ENCODE measurements around the gene LRR1.

The LRR1 gene

DNA sequence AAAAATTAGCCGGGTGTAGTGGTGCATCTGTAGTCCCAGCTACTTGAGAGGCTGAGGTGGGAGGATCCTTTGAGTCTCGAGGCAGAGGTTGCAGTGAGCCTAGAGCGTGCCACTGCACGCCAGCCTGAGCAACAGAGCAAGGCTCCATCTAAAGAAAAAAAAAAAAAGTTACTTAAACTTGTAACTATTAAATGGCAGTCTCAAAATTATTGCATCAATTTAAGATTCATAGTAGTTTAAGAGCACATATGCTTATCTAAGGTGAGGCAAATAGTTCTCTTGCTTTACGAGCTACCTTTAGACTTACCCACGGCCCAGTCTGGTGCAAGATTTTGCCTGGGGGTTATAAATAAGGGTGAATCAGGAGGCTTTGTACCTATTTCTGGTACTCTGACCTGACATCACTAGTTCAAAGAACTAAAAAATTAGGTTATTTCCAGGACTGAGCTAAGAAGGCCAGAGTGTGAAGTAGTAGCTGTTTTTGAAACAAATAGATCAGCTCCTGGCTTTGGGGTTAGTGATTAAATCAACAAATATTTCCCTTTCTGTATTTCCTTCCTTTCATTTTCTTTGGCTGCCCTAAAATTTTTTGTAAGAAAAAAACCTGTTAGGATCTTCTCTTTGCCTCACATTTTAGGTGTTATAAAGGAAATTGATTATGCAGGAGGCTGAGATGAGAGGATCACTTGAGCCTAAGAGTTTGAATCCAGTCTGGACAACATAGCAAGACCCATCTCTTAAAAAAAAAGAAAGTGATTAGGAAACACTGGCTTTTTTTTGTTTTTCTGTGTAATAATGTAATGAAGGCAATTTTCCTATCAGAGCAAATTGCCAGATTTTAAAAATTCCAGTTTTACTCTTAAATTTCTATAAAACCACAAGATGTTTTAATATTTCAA lies 25.4 kb downstream of the LRR1 start:
- Histone ChIP-seq H3K27ac (ENCODE audit: low read depth, low read length) (no peak overlapping the region), H3K4me1 (ENCODE audit: control insufficient read depth in 1 of 2, insufficient read depth in 2 of 2, low read length in 2 of 2) (peaks cover 19 to 20% of the 10 kb centered on the region in 2 donors), H3K9ac (ENCODE audit: low read depth in 1 of 2, low read length in 2 of 2) (peak overlapping the region in 1 of 2 donors; percentile 8), H3K9me3 (ENCODE audit: control insufficient read depth in 1 of 2, low read length in 2 of 2) (no peaks in the 10 kb centered on the region), H3K36me3 (ENCODE audit: control insufficient read depth in 1 of 2, insufficient read depth in 2 of 2, low read length in 2 of 2) (no peaks in the 10 kb centered on the region), H3K4me3 (ENCODE audit: low read depth in 1 of 2, low read length in 2 of 2) (peak overlapping the region; percentile 85 to 95), H3K27me3 (ENCODE audit: control insufficient read depth in 1 of 2, insufficient read depth in 2 of 2, low read length in 2 of 2) (no peaks in the 10 kb centered on the region)

DNA sequence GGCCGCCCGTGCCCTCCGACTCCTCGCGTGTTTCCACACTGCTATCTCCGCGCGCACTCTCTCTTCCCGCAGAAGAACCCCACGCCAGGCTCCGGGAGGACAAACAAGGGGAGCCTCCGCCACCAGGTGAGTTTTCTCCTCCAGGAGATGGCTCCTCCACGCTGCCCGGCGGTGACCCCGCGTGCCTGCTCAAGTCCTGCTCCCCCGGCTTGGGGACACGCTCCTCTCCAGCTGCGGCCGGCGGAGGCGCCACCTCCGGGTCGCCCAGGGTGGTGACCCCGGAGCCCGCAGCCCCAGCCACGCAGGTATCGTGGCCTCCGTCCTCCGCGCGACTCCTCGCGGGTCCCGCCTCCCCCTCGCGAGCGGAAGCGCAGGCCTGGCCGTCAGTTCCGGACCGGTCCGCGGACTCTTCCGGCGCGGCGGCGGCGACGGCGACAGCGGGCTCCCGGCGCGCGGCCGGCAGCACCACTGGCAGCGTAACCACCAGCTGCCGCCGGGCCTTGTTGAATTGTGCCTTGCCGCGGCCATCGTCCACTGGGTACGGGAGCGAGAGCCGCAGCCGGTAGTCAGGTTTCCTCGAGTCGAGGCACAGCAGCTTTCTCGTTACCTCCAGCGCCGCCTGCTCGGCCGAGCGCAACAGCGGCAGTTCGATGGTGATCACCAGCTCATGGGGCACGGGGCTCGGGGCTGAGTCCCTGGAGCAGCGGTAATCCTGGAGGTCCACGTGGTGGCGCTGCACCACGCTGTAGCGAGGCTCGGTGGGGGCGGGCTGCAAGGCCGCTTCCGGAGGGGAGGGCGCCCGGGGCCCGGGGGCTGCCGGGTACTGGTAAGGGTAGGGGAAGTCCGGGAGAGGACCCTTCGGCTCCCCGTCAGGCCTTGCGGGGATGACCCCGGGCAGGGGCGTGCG lies 35.2 kb downstream of the LRR1 start:
- H3K9me3 ChIP-seq (ENCODE audit: control insufficient read depth in 1 of 2, low read length in 2 of 2), result no peaks in the 10 kb centered on the region
- peaks cover 4 to 6% of the 10 kb centered on the region in 2 donors for H3K36me3 ChIP-seq (ENCODE audit: control insufficient read depth in 1 of 2, insufficient read depth in 2 of 2, low read length in 2 of 2)
- H3K27ac ChIP-seq (ENCODE audit: low read depth, low read length), result peak overlapping the region; percentile 98
- peak overlapping the region; percentile 92 to 96 for H3K4me3 ChIP-seq (ENCODE audit: low read depth in 1 of 2, low read length in 2 of 2)
- peak overlapping the region; percentile 95 to 96 for H3K9ac ChIP-seq (ENCODE audit: low read depth in 1 of 2, low read length in 2 of 2)
- no peaks in the 10 kb centered on the region for H3K27me3 ChIP-seq (ENCODE audit: control insufficient read depth in 1 of 2, insufficient read depth in 2 of 2, low read length in 2 of 2)
- peaks cover 3 to 10% of the 10 kb centered on the region in 2 donors for H3K4me1 ChIP-seq (ENCODE audit: control insufficient read depth in 1 of 2, insufficient read depth in 2 of 2, low read length in 2 of 2)

DNA sequence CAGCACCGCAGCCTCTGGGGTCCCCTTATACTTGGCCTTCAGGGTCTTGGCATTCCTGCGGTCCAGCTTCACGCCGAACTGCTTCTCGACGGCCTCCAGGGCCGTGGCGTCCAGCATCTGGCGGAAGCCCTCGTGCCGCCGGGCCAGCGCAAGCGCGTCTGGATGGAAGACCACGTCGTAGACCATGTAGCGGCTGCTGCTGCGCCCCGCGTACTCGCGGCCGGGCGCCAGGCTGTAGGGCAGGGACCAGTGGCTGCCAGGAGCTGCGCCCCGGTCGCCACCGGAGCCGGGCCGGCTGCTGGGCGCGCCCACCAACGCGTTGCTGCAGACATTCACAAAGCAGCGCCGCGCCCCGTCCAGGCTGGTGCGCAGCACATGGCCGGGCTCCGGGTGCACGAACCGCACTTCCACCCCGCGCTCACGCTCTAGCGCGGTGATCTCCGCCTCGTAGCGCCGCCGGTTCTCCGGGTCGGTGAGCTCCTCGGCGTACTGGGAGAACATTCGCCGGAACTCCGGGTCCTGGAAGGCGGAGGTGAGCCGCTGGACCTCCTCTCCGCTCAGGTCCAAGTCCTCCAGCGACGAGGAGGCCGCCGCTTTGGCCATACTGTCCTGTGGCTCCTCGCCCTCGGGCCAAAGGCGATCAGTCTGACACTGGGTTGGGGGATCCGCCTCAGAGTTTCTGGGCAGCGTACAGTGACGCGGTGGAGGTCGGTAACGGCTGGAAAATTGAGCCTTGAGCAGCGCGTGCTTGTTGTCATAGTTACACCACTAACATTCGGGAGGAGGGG lies 36.0 kb downstream of the LRR1 start, which contains the start of gene DNAAF2:
DNAAF2 (minus strand) TSS at position 698 of the 788 bp plus-strand sequence; CDS start at position 603, 95 bp downstream.
- peaks cover 6 to 7% of the 10 kb centered on the region in 2 donors for H3K36me3 ChIP-seq (ENCODE audit: control insufficient read depth in 1 of 2, insufficient read depth in 2 of 2, low read length in 2 of 2)
- no peaks in the 10 kb centered on the region for H3K9me3 ChIP-seq (ENCODE audit: control insufficient read depth in 1 of 2, low read length in 2 of 2)
- no peaks in the 10 kb centered on the region for H3K27me3 ChIP-seq (ENCODE audit: control insufficient read depth in 1 of 2, insufficient read depth in 2 of 2, low read length in 2 of 2)
- H3K4me3 ChIP-seq (ENCODE audit: low read depth in 1 of 2, low read length in 2 of 2), result peak within 1 kb of the TSS; percentile 92 to 96
- H3K9ac ChIP-seq (ENCODE audit: low read depth in 1 of 2, low read length in 2 of 2), result peak within 1 kb of the TSS; percentile 95 to 96
- H3K4me1 ChIP-seq (ENCODE audit: control insufficient read depth in 1 of 2, insufficient read depth in 2 of 2, low read length in 2 of 2), result peaks cover 3 to 10% of the 10 kb centered on the region in 2 donors
- peak within 1 kb of the TSS; percentile 98 for H3K27ac ChIP-seq (ENCODE audit: low read depth, low read length)

DNA sequence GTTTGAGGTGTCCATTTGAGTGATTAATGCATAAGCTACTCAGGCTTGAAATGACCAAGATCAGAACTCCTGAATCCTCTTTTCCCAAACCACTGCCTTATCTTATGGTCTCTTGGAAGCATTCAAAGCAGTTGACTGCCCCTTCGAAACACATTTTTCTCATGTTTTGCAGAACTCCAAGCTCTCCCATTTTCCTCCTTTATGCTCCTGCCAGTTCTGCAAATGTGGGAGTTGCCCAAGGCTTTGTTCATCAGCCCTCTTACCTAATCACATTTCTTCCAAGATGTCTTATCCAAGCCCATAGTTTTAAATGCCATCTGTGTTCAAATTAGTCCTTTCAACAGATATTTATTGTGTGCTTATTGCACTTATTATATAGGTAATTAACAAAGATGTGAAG lies 38.1 kb downstream of the LRR1 start:
- Histone ChIP-seq H3K9me3 (ENCODE audit: control insufficient read depth in 1 of 2, low read length in 2 of 2) (no peaks in the 10 kb centered on the region), H3K36me3 (ENCODE audit: control insufficient read depth in 1 of 2, insufficient read depth in 2 of 2, low read length in 2 of 2) (peaks cover 6 to 7% of the 10 kb centered on the region in 2 donors), H3K27me3 (ENCODE audit: control insufficient read depth in 1 of 2, insufficient read depth in 2 of 2, low read length in 2 of 2) (no peaks in the 10 kb centered on the region), H3K9ac (ENCODE audit: low read depth in 1 of 2, low read length in 2 of 2) (no peak overlapping the region), H3K4me3 (ENCODE audit: low read depth in 1 of 2, low read length in 2 of 2) (no peak overlapping the region), H3K4me1 (ENCODE audit: control insufficient read depth in 1 of 2, insufficient read depth in 2 of 2, low read length in 2 of 2) (peaks cover 9 to 29% of the 10 kb centered on the region in 2 donors), H3K27ac (ENCODE audit: low read depth, low read length) (no peak overlapping the region)

DNA sequence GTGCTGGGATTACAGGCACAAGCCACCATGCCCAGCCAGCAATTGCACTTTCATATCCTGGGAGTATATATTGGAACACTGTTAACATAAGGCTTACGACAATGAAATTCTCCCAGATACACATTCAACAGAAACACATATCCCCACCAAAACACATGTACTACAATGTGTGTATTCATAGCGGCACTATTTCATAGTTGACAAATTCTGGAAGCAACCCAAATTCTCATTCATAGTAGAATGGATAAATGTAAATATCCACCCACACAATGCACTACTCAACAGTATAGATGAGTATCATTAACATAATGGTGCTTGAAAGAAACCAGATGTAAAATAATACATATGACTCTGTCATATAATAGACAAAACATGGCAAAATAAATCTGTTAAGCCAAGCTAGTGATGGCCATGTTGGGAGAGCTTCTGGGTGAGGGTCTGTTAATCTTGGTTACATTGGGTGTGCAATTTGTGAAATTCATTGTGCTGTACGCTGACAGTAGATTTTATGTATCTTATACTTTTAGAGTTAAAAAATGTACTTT lies 38.9 kb downstream of the LRR1 start:
- Histone ChIP-seq H3K4me1 (ENCODE audit: control insufficient read depth in 1 of 2, insufficient read depth in 2 of 2, low read length in 2 of 2) (peaks cover 15 to 36% of the 10 kb centered on the region in 2 donors), H3K9me3 (ENCODE audit: control insufficient read depth in 1 of 2, low read length in 2 of 2) (no peaks in the 10 kb centered on the region), H3K27ac (ENCODE audit: low read depth, low read length) (no peak overlapping the region), H3K36me3 (ENCODE audit: control insufficient read depth in 1 of 2, insufficient read depth in 2 of 2, low read length in 2 of 2) (peaks cover 6 to 7% of the 10 kb centered on the region in 2 donors), H3K4me3 (ENCODE audit: low read depth in 1 of 2, low read length in 2 of 2) (no peak overlapping the region), H3K9ac (ENCODE audit: low read depth in 1 of 2, low read length in 2 of 2) (no peak overlapping the region), H3K27me3 (ENCODE audit: control insufficient read depth in 1 of 2, insufficient read depth in 2 of 2, low read length in 2 of 2) (no peaks in the 10 kb centered on the region)

DNA sequence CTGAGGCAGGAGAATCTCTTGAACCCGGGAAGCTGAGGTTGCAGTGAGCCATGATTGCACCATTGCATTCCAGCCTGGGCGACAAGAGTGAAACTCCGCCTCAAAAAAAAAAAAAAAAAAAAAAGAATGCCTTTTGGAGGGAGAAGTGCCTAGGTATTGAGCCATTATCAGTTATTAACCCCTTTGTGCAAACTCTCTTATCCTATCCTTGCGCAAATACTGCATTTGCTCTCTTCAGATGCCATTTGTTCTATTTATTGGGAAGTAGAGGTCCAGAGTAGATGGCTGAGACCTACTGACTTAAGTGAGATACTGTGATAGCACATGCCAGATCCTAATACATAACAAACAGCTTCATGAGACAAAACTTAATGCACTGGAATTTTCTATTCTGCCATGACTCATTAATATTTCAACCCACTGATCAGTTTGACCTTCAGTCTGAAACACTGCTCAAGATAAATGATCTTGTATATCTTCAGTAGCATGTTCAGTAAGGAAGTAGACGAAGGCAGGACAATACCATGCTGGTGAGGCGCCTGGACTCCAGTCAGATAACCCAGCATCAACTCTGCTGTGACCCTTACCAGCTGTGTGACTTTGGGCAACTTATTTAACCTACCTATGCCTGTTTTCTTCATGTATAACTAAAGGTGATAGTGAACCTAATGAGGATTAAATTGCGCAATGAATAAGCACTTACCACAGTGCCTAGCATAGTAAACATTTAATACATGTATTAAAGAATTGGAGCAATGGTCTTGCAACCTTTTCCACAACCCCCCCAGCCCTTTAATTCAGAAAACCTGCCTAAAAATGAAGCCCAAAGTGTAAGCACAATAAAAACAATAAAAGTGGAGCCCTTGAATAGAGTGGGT lies 42.0 kb downstream of the LRR1 start:
- Histone ChIP-seq H3K9ac (ENCODE audit: low read depth in 1 of 2, low read length in 2 of 2) (no peak overlapping the region), H3K4me3 (ENCODE audit: low read depth in 1 of 2, low read length in 2 of 2) (peak overlapping the region in 1 of 2 donors; percentile 6), H3K36me3 (ENCODE audit: control insufficient read depth in 1 of 2, insufficient read depth in 2 of 2, low read length in 2 of 2) (peaks cover 6 to 7% of the 10 kb centered on the region in 2 donors), H3K9me3 (ENCODE audit: control insufficient read depth in 1 of 2, low read length in 2 of 2) (no peaks in the 10 kb centered on the region), H3K27me3 (ENCODE audit: control insufficient read depth in 1 of 2, insufficient read depth in 2 of 2, low read length in 2 of 2) (no peaks in the 10 kb centered on the region), H3K27ac (ENCODE audit: low read depth, low read length) (no peak overlapping the region), H3K4me1 (ENCODE audit: control insufficient read depth in 1 of 2, insufficient read depth in 2 of 2, low read length in 2 of 2) (peaks cover 15 to 36% of the 10 kb centered on the region in 2 donors)

DNA sequence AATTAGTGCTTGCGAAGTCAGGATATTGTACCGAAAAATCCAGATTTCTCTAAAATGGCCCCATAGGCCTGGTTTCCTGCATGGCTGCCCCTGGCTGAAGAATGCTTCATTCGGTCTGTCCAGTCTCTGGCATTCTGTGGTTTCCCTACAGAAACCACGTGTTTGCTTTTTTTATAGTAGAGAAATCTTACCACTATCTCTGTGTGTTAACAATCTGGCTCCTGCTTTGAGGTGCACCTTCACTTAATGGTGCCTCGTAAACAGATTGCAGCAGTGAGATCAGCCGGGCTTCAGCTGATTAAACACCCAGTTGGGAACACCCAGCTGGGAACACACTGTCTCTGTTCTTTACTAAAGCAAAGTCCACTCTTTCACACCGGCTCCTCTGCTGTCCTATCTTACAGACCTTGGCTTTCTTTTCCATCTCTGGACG lies 43.0 kb downstream of the LRR1 start:
- Histone ChIP-seq H3K4me1 (ENCODE audit: control insufficient read depth in 1 of 2, insufficient read depth in 2 of 2, low read length in 2 of 2) (peaks cover 15 to 29% of the 10 kb centered on the region in 2 donors), H3K27ac (ENCODE audit: low read depth, low read length) (no peak overlapping the region), H3K9me3 (ENCODE audit: control insufficient read depth in 1 of 2, low read length in 2 of 2) (no peaks in the 10 kb centered on the region), H3K4me3 (ENCODE audit: low read depth in 1 of 2, low read length in 2 of 2) (peak overlapping the region; percentile 1 to 27), H3K27me3 (ENCODE audit: control insufficient read depth in 1 of 2, insufficient read depth in 2 of 2, low read length in 2 of 2) (no peaks in the 10 kb centered on the region), H3K9ac (ENCODE audit: low read depth in 1 of 2, low read length in 2 of 2) (no peak overlapping the region), H3K36me3 (ENCODE audit: control insufficient read depth in 1 of 2, insufficient read depth in 2 of 2, low read length in 2 of 2) (peaks cover 6 to 7% of the 10 kb centered on the region in 2 donors)

DNA sequence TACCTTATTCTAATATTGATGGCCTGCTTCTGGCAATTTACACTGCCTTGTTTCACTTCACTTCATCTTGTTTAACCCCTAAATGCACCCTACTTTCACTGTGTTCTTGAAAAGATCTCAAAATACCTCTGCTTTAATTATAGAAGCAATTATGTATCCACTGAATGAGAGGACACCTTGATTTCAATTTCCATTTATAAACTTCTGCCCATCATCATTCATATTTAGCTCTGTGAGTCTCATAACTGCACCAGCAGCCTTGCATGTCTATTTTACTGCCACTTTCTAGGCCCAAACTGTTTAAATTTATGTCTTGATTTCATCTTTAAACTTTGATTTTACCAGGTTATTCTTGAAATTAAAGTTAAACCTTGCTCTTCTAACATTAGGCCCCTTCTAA lies 43.4 kb downstream of the LRR1 start:
- H3K9me3 ChIP-seq (ENCODE audit: control insufficient read depth in 1 of 2, low read length in 2 of 2), result no peaks in the 10 kb centered on the region
- H3K27me3 ChIP-seq (ENCODE audit: control insufficient read depth in 1 of 2, insufficient read depth in 2 of 2, low read length in 2 of 2), result no peaks in the 10 kb centered on the region
- no peak overlapping the region for H3K27ac ChIP-seq (ENCODE audit: low read depth, low read length)
- peak overlapping the region; percentile 1 to 27 for H3K4me3 ChIP-seq (ENCODE audit: low read depth in 1 of 2, low read length in 2 of 2)
- H3K36me3 ChIP-seq (ENCODE audit: control insufficient read depth in 1 of 2, insufficient read depth in 2 of 2, low read length in 2 of 2), result peaks cover 6 to 7% of the 10 kb centered on the region in 2 donors
- no peak overlapping the region for H3K9ac ChIP-seq (ENCODE audit: low read depth in 1 of 2, low read length in 2 of 2)
- peaks cover 15 to 26% of the 10 kb centered on the region in 2 donors for H3K4me1 ChIP-seq (ENCODE audit: control insufficient read depth in 1 of 2, insufficient read depth in 2 of 2, low read length in 2 of 2)
